ENCODE measurements around the gene BCAS3. TPM values are rescaled to one million over a fixed set of nuclear protein-coding genes. Genes with fewer than 3 reads are reported as not detected.
A peak's percentile ranks its signal among the peaks of the same experiment; 100 is the strongest.
"Not testable (repeated sequence)": the region's sequence is repeated elsewhere in the genome, so short reads cannot be mapped to it uniquely, and the experiment has no call there.

The BCAS3 gene
- total and polyA plus RNA-seq, 4 donors: 5.8 to 24.6 (median 10.1) TPM

DNA sequence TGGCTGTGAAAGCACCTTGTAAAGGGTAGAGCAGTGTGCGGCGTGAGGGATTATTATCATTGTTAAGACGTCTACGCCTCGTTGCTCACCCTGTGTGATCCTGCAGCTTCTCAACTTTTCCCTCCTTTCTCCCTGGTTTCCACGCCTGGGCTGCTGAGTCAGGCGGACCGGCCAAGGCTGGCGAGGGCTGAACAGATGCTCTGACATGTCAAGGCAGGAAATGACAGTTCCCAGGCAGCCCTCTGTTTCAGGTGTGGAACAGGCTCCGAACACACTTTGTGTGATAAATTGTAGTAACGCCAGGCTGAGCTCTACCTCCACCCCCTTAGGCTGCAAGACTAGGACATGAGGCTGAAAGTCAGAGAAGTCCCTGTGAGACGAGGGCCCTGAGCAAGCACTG lies 676.0 kb downstream of the BCAS3 start:
- peaks cover 0 to 2% (median 0%) of the 10 kb centered on the region in 4 donors for H3K4me1 ChIP-seq (ENCODE audit: control insufficient read depth in 4 of 4, insufficient read depth in 4 of 4, low read length in 3 of 4)
- 98% methylated on average over 12 of the region's 12 CpGs for WGBS
- H3K36me3 ChIP-seq (ENCODE audit: control insufficient read depth in 4 of 4, insufficient read depth in 3 of 4, low read depth in 1 of 4, low read length in 3 of 4): no peaks in the 10 kb centered on the region
- H3K27me3 ChIP-seq (ENCODE audit: control insufficient read depth in 4 of 4, insufficient read depth in 4 of 4, low read length in 3 of 4): no peaks in the 10 kb centered on the region
- H3K9me3 ChIP-seq (ENCODE audit: control insufficient read depth in 4 of 4, low read length in 3 of 4): no peaks in the 10 kb centered on the region
- no peak overlapping the region for H3K27ac ChIP-seq (ENCODE audit: low read depth in 1 of 2, low read length in 2 of 2)
- no peak overlapping the region for H3K9ac ChIP-seq (ENCODE audit: low read depth in 1 of 2, low read length in 2 of 2)
- DNase-seq (ENCODE audit: low spot score): no peak
- no peak overlapping the region for H3K4me3 ChIP-seq (ENCODE audit: low read depth in 1 of 3, low read length in 3 of 3)
- TF ChIP-seq ZBTB33 (IDR thresholded peaks at IDR 0.05): no peak
- no peak for TF ChIP-seq YY1 (IDR thresholded peaks at IDR 0.05)
- no peak for TF ChIP-seq RAD21 (IDR thresholded peaks at IDR 0.05)
- TF ChIP-seq, protein P1, sequence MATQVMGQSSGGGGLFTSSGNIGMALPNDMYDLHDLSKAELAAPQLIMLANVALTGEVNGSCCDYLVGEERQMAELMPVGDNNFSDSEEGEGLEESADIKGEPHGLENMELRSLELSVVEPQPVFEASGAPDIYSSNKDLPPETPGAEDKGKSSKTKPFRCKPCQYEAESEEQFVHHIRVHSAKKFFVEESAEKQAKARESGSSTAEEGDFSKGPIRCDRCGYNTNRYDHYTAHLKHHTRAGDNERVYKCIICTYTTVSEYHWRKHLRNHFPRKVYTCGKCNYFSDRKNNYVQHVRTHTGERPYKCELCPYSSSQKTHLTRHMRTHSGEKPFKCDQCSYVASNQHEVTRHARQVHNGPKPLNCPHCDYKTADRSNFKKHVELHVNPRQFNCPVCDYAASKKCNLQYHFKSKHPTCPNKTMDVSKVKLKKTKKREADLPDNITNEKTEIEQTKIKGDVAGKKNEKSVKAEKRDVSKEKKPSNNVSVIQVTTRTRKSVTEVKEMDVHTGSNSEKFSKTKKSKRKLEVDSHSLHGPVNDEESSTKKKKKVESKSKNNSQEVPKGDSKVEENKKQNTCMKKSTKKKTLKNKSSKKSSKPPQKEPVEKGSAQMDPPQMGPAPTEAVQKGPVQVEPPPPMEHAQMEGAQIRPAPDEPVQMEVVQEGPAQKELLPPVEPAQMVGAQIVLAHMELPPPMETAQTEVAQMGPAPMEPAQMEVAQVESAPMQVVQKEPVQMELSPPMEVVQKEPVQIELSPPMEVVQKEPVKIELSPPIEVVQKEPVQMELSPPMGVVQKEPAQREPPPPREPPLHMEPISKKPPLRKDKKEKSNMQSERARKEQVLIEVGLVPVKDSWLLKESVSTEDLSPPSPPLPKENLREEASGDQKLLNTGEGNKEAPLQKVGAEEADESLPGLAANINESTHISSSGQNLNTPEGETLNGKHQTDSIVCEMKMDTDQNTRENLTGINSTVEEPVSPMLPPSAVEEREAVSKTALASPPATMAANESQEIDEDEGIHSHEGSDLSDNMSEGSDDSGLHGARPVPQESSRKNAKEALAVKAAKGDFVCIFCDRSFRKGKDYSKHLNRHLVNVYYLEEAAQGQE (IDR thresholded peaks at IDR 0.05): no peak
- no peak for TF ChIP-seq SP1 (IDR thresholded peaks at IDR 0.05)
- TF ChIP-seq FOXA1 (IDR thresholded peaks at IDR 0.05): no peak
- TF ChIP-seq CTCF (IDR thresholded peaks at IDR 0.05; ENCODE audit: low read depth, low read length, missing input control): no peak
- no peak for TF ChIP-seq FOXA2 (IDR thresholded peaks at IDR 0.05)
- TF ChIP-seq EGR1 (IDR thresholded peaks at IDR 0.05; ENCODE audit: low read depth in 2 of 2): no peak
- TF ChIP-seq HNF4G (IDR thresholded peaks at IDR 0.05): no peak
- TF ChIP-seq, protein P2, sequence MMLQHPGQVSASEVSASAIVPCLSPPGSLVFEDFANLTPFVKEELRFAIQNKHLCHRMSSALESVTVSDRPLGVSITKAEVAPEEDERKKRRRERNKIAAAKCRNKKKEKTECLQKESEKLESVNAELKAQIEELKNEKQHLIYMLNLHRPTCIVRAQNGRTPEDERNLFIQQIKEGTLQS (IDR thresholded peaks at IDR 0.05): no peak
- TF ChIP-seq JUND (IDR thresholded peaks at IDR 0.05): no peak

DNA sequence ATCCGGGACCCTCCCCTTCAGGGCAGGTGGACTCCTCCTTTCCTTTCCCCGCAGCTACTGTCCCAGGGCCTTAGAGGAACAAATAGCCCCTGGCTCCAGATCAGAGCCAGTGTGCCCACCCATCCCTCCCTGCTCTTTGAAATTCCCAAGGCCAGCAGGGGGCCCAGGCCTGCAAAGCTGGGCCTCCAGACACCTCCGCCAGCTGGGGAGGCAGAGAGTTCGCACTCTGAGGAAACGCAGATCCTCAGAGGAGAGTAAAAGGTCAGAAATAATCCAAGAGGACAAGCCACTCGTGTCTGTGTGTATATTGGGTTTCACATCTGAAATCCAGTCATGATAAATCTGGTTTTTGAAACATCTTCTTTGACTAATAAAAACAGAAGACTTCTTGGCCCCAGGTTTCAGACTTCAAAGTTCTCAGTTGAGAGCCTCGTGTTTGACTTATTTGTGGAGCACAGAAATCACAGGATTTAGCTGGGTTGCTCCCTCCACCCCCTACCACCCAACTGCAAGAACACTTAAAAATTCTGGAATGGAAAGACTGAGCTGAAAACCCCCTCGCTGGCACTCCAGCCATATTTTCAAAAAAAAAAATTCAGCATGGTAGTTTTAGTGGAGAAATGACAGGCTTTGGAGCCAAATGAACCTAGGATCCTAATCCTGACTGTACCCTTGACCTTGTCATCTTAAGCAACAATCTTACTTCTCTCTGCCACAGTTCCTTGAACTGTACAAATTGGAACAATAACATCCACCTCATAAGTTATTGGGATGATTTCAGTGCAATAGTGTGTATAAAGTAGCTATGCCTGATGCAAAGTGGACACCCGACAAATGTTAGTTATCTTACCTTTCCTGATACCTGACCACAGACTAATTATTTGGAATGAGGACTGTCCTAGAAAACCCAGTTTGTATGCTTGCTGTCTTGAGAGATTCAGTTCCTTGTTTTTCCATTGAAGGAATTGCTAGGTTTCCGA lies 677.5 kb downstream of the BCAS3 start:
- no peak for DNase-seq (ENCODE audit: low spot score)
- 94% methylated on average over 10 of the region's 10 CpGs for WGBS
- H3K36me3 ChIP-seq (ENCODE audit: control insufficient read depth in 4 of 4, insufficient read depth in 3 of 4, low read depth in 1 of 4, low read length in 3 of 4): no peaks in the 10 kb centered on the region
- H3K27ac ChIP-seq (ENCODE audit: low read depth in 1 of 2, low read length in 2 of 2): no peak overlapping the region
- H3K9ac ChIP-seq (ENCODE audit: low read depth in 1 of 2, low read length in 2 of 2): no peak overlapping the region
- H3K27me3 ChIP-seq (ENCODE audit: control insufficient read depth in 4 of 4, insufficient read depth in 4 of 4, low read length in 3 of 4): no peaks in the 10 kb centered on the region
- no peak overlapping the region for H3K4me3 ChIP-seq (ENCODE audit: low read depth in 1 of 3, low read length in 3 of 3)
- H3K4me1 ChIP-seq (ENCODE audit: control insufficient read depth in 4 of 4, insufficient read depth in 4 of 4, low read length in 3 of 4): peaks cover 0 to 2% (median 0%) of the 10 kb centered on the region in 4 donors
- TF ChIP-seq CTCF (IDR thresholded peaks at IDR 0.05; ENCODE audit: low read depth, low read length, missing input control) (no peak), NR2F2 (IDR thresholded peaks at IDR 0.05) (peak; percentile 42)
- H3K9me3 ChIP-seq (ENCODE audit: control insufficient read depth in 4 of 4, low read length in 3 of 4): no peaks in the 10 kb centered on the region

DNA sequence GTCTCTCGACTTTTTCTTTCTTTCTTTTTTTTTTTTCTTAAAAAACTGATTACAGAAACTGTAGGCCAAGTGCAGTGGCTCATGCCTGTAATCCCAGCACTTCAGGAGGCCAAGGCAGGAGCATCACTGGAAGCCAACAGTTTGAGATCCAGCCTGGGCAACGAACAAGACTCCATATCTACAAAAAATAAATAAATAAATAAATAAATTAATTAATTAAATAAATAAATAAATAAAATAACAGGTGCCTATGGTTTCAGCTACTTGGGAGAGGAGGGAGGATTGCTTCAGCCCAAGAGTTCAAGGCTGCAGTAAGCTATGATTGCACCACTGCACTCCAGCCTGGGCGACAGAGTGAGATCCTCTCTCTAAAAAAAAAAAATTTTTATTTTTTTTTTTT lies 679.4 kb downstream of the BCAS3 start:
- not testable (repeated sequence) for H3K4me1 ChIP-seq (ENCODE audit: control insufficient read depth in 4 of 4, insufficient read depth in 4 of 4, low read length in 3 of 4)
- WGBS: 96% methylated on average over 3 of the region's 3 CpGs

GRCh38 chr17:61359513-61359912 lies 681.9 kb downstream of the BCAS3 start:
- not testable (repeated sequence) for H3K27ac ChIP-seq (ENCODE audit: low read depth in 1 of 2, low read length in 2 of 2); H3K4me1 ChIP-seq (ENCODE audit: control insufficient read depth in 4 of 4, insufficient read depth in 4 of 4, low read length in 3 of 4); H3K9ac ChIP-seq (ENCODE audit: low read depth in 1 of 2, low read length in 2 of 2); DNase-seq (ENCODE audit: low spot score); H3K36me3 ChIP-seq (ENCODE audit: control insufficient read depth in 4 of 4, insufficient read depth in 3 of 4, low read depth in 1 of 4, low read length in 3 of 4); H3K4me3 ChIP-seq (ENCODE audit: low read depth in 1 of 3, low read length in 3 of 3); H3K27me3 ChIP-seq (ENCODE audit: control insufficient read depth in 4 of 4, insufficient read depth in 4 of 4, low read length in 3 of 4); H3K9me3 ChIP-seq (ENCODE audit: control insufficient read depth in 4 of 4, low read length in 3 of 4)
- WGBS: 99% methylated on average over 9 of the region's 9 CpGs

More for the DNA sequence above, 679.4 kb downstream of the BCAS3 start:
- not testable (repeated sequence) for H3K36me3 ChIP-seq (ENCODE audit: control insufficient read depth in 4 of 4, insufficient read depth in 3 of 4, low read depth in 1 of 4, low read length in 3 of 4); H3K4me3 ChIP-seq (ENCODE audit: low read depth in 1 of 3, low read length in 3 of 3); H3K9ac ChIP-seq (ENCODE audit: low read depth in 1 of 2, low read length in 2 of 2); DNase-seq (ENCODE audit: low spot score); H3K27ac ChIP-seq (ENCODE audit: low read depth in 1 of 2, low read length in 2 of 2); H3K9me3 ChIP-seq (ENCODE audit: control insufficient read depth in 4 of 4, low read length in 3 of 4); H3K27me3 ChIP-seq (ENCODE audit: control insufficient read depth in 4 of 4, insufficient read depth in 4 of 4, low read length in 3 of 4)
